HEK293 (cell line): ENCODE results near the gene CLEC4F.
A peak's percentile ranks its signal among the peaks of the same experiment; 100 is the strongest.

Source experiments
- CTCF ChIA-PET: fragments of 350-600 bp; formaldehyde crosslinking; extraction: SDS; loops from one replicate; lab custom pipeline; 2021; ENCODE audit warnings: antibody characterized with exemption; lab: Yijun Ruan, JAX
- POLR2A ChIA-PET: fragments of 300-600 bp; formaldehyde crosslinking; extraction: SDS; loops from one replicate; lab custom pipeline; 2020; ENCODE audit warnings: antibody characterized with exemption, inconsistent platforms; lab: Yijun Ruan, JAX
- H3K27ac ChIP-seq: fragments of 200-500 bp; sonication (Bioruptor generic); 2 replicates; pipeline ENCODE4 v1.5.1; 2014; ENCODE audit warnings: low read depth, low read length, control low read depth, inconsistent platforms; ENCODE audit errors: extremely low read depth
- H3K36me3 ChIP-seq, 2 experiments: fragments of 200-500 bp in 1 of 2; sonication (Bioruptor generic) in 1 of 2; 1 replicate in 1 of 2; 2 replicates in 1 of 2; pipeline ENCODE4 v1.5.1; 2014 to 2017; ENCODE audit warnings: inconsistent platforms in 2 of 2, low read length in 2 of 2; ENCODE audit not compliant: control insufficient read depth in 2 of 2, insufficient read depth in 1 of 2
- H3K4me1 ChIP-seq: fragments of 200-500 bp; sonication (Bioruptor generic); 2 replicates; pipeline ENCODE4 v1.5.1; 2014; ENCODE audit warnings: mild to moderate bottlenecking, low read length, inconsistent platforms; ENCODE audit not compliant: control insufficient read depth, insufficient read depth
- H3K4me3 ChIP-seq: 2 replicates; pipeline ENCODE4 v1.5.1; 2011; ENCODE audit warnings: low read depth, mild to moderate bottlenecking, control low read depth, low read length, moderate library complexity
- H3K9me3 ChIP-seq: fragments of 200-500 bp; sonication (Bioruptor generic); 2 replicates; pipeline ENCODE4 v1.5.1; 2014; ENCODE audit warnings: low read depth, low read length, inconsistent platforms; ENCODE audit not compliant: control insufficient read depth, insufficient read depth
- ZNF394 ChIP-seq: fragments of 450-650 bp; formaldehyde crosslinking; IDR thresholded peaks from 2 replicates; pipeline ENCODE4 v1.5.1; 2016; ENCODE audit warnings: missing biosample characterization, missing genetic modification characterization, mild to moderate bottlenecking, moderate library complexity, borderline replicate concordance
- TF ChIP-seq, protein P1 (sequence below): fragments of 450-650 bp; formaldehyde crosslinking; IDR thresholded peaks from 2 replicates; pipeline ENCODE4 v1.5.1; 2016; ENCODE audit warnings: missing biosample characterization, missing genetic modification characterization

Gene CLEC4F

DNA sequence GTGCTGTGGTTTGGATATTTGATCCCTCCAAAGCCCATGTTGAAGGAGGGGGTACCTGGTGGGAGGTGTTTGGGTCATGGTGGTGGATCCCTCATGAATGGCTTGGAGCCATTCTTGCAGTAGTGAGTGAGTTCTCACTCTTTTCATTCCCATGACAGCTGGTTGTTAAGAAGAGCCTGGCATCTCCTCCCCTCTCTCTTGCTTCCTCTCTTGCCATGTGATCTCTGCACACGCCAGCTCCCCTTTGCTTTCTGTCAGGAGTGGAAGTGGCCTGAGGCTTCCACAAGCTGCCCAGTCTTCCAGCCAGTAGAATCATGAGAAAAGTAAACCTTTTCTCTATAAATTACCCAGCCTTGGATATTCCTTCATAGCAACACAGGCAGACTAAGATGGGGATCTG, 61.0 kb downstream of the CLEC4F start:
- H3K4me1 ChIP-seq, result no peaks in the 10 kb centered on the region
- no peak overlapping the region for H3K4me3 ChIP-seq
- H3K36me3 ChIP-seq, result no peaks in the 10 kb centered on the region
- ChIA-PET POLR2A (no interaction called here), CTCF (interaction anchor here (2.3 kb wide), 1 partner anchor 9 kb away, joined by 12 read pairs; the partner anchor contains the start of gene ADD2)
- no peak for TF ChIP-seq ZNF394 (tag by site-specific recombination)
- TF ChIP-seq, protein P1, sequence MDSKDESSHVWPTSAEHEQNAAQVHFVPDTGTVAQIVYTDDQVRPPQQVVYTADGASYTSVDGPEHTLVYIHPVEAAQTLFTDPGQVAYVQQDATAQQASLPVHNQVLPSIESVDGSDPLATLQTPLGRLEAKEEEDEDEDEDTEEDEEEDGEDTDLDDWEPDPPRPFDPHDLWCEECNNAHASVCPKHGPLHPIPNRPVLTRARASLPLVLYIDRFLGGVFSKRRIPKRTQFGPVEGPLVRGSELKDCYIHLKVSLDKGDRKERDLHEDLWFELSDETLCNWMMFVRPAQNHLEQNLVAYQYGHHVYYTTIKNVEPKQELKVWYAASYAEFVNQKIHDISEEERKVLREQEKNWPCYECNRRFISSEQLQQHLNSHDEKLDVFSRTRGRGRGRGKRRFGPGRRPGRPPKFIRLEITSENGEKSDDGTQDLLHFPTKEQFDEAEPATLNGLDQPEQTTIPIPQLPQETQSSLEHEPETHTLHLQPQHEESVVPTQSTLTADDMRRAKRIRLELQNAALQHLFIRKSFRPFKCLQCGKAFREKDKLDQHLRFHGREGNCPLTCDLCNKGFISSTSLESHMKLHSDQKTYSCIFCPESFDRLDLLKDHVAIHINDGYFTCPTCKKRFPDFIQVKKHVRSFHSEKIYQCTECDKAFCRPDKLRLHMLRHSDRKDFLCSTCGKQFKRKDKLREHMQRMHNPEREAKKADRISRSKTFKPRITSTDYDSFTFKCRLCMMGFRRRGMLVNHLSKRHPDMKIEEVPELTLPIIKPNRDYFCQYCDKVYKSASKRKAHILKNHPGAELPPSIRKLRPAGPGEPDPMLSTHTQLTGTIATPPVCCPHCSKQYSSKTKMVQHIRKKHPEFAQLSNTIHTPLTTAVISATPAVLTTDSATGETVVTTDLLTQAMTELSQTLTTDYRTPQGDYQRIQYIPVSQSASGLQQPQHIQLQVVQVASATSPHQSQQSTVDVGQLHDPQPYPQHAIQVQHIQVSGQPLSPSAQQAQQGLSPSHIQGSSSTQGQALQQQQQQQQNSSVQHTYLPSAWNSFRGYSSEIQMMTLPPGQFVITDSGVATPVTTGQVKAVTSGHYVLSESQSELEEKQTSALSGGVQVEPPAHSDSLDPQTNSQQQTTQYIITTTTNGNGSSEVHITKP (tag by site-specific recombination), result peak; percentile 54
- H3K27ac ChIP-seq, result no peak overlapping the region
- H3K9me3 ChIP-seq, result no peaks in the 10 kb centered on the region
